ENCODE data around the gene USP21. TPM values are rescaled to one million over a fixed set of nuclear protein-coding genes. Genes with fewer than 3 reads are reported as not detected.

The USP21 gene
- polyA plus RNA-seq, 1 donor (not counting 4 experiments of a cell fraction or from before 2014, with no cell fraction given), result 9.5 TPM

DNA sequence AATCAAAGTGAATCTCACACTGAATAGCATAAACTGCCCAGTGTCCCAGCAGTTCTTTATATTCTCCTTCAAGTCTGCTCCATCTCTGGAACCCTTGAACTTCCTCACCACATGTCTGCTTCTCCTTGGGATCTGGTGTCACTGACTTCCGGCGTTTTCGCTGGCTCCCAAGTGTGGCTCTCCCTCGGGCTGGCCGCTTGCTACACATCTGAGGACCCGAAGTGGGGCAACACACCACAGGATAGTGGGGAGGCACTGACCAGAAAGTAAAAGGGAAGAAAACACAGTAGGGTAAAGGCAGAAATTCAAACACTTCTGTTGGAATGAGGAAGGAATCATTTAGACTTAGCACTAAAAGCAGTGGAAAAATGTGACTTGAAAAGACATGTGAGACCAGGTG, 36.3 kb upstream of the USP21 start:
- Histone ChIP-seq H3K9me3 (ENCODE audit: control insufficient read depth, low read depth, low read length) (no peaks in the 10 kb centered on the region), H3K4me3 (ENCODE audit: control insufficient read depth in 2 of 3, extremely low read depth in 1 of 3, insufficient read depth in 2 of 3, low read depth in 1 of 3, low read length in 3 of 3) (no peak overlapping the region), H3K27me3 (ENCODE audit: control insufficient read depth, extremely low read depth, insufficient read depth, low read length) (no peaks in the 10 kb centered on the region), H3K27ac (ENCODE audit: control insufficient read depth, insufficient read depth, low read length) (no peak overlapping the region), H4K20me1 (ENCODE audit: control insufficient read depth, extremely low read depth, insufficient read depth, low read length) (no peaks in the 10 kb centered on the region), H2AFZ (ENCODE audit: control insufficient read depth, low read length) (no peak overlapping the region), H3K4me1 (ENCODE audit: control insufficient read depth, extremely low read depth, insufficient read depth, low read length) (peaks cover 18% of the 10 kb centered on the region), H3K4me2 (ENCODE audit: control insufficient read depth, extremely low read depth, insufficient read depth, low read depth, low read length) (no peak overlapping the region), H3K9me1 (ENCODE audit: control insufficient read depth, extremely low read depth, insufficient read depth, low read length) (no peaks in the 10 kb centered on the region), H3K36me3 (ENCODE audit: control insufficient read depth in 2 of 2, extremely low read depth in 1 of 2, insufficient read depth in 2 of 2, low read length in 2 of 2) (peaks cover 28 to 44% of the 10 kb centered on the region in 2 experiments), H3K79me2 (ENCODE audit: control insufficient read depth, insufficient read depth, low read length) (peaks cover 36% of the 10 kb centered on the region), H3K9ac (ENCODE audit: control insufficient read depth, extremely low read depth, insufficient read depth, low read length) (no peak overlapping the region)
- dilution Hi-C loops (cut with MboI; ENCODE audit: extremely low pct_ligation_motif_present, low sequenced_read_pairs), result no loop called here
- DNase-seq (ENCODE audit: low read depth, low spot score) (no peak), FAIRE-seq (no peak)
- TF ChIP-seq, protein P1, sequence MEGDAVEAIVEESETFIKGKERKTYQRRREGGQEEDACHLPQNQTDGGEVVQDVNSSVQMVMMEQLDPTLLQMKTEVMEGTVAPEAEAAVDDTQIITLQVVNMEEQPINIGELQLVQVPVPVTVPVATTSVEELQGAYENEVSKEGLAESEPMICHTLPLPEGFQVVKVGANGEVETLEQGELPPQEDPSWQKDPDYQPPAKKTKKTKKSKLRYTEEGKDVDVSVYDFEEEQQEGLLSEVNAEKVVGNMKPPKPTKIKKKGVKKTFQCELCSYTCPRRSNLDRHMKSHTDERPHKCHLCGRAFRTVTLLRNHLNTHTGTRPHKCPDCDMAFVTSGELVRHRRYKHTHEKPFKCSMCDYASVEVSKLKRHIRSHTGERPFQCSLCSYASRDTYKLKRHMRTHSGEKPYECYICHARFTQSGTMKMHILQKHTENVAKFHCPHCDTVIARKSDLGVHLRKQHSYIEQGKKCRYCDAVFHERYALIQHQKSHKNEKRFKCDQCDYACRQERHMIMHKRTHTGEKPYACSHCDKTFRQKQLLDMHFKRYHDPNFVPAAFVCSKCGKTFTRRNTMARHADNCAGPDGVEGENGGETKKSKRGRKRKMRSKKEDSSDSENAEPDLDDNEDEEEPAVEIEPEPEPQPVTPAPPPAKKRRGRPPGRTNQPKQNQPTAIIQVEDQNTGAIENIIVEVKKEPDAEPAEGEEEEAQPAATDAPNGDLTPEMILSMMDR (optimal IDR thresholded peaks at IDR 0.05 in 1 of 3, IDR thresholded peaks at IDR 0.05 in 1 of 3, conservative IDR thresholded peaks at IDR 0.05 in 1 of 3; ENCODE audit: extremely low read depth in 1 of 3, insufficient read depth in 2 of 3, low read length in 3 of 3), result no peak
- no peak for TF ChIP-seq EZH2 (IDR thresholded peaks at IDR 0.05; ENCODE audit: low read length)

DNA sequence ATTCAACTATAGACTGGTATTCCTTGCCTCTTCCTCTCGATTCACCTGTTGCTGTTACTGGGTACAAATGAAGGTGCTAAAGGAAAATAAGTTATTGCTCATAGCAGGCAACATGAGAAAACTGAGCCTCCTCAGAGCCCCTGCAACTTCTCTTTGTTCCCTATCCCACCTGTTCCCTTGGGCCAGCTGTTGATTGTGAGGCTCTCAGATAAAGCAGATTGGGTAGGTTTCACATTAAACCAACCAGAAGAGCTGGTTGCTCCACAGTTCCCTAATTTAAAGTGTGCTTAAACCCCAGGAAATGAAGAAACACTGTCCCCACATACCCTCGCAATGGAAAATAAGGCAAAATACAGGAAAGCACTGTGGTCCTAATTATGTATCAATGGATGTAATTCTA, 31.7 kb upstream of the USP21 start:
- H3K36me3 ChIP-seq (ENCODE audit: control insufficient read depth in 2 of 2, extremely low read depth in 1 of 2, insufficient read depth in 2 of 2, low read length in 2 of 2), result peaks cover 11 to 36% of the 10 kb centered on the region in 2 experiments

More for the DNA sequence above, 31.7 kb upstream of the USP21 start:
- DNase-seq (ENCODE audit: low read depth, low spot score) (no peak), FAIRE-seq (no peak)
- TF ChIP-seq, protein P1 (optimal IDR thresholded peaks at IDR 0.05 in 1 of 3, IDR thresholded peaks at IDR 0.05 in 1 of 3, conservative IDR thresholded peaks at IDR 0.05 in 1 of 3; ENCODE audit: extremely low read depth in 1 of 3, insufficient read depth in 2 of 3, low read length in 3 of 3), result no peak
- no peak for TF ChIP-seq EZH2 (IDR thresholded peaks at IDR 0.05; ENCODE audit: low read length)
- Histone ChIP-seq H3K79me2 (ENCODE audit: control insufficient read depth, insufficient read depth, low read length) (peaks cover 58% of the 10 kb centered on the region), H2AFZ (ENCODE audit: control insufficient read depth, low read length) (no peak overlapping the region), H3K4me1 (ENCODE audit: control insufficient read depth, extremely low read depth, insufficient read depth, low read length) (no peaks in the 10 kb centered on the region), H4K20me1 (ENCODE audit: control insufficient read depth, extremely low read depth, insufficient read depth, low read length) (no peaks in the 10 kb centered on the region), H3K4me2 (ENCODE audit: control insufficient read depth, extremely low read depth, insufficient read depth, low read depth, low read length) (no peak overlapping the region), H3K9me3 (ENCODE audit: control insufficient read depth, low read depth, low read length) (no peaks in the 10 kb centered on the region), H3K27me3 (ENCODE audit: control insufficient read depth, extremely low read depth, insufficient read depth, low read length) (no peaks in the 10 kb centered on the region), H3K27ac (ENCODE audit: control insufficient read depth, insufficient read depth, low read length) (no peak overlapping the region), H3K9me1 (ENCODE audit: control insufficient read depth, extremely low read depth, insufficient read depth, low read length) (no peaks in the 10 kb centered on the region), H3K4me3 (ENCODE audit: control insufficient read depth in 2 of 3, extremely low read depth in 1 of 3, insufficient read depth in 2 of 3, low read depth in 1 of 3, low read length in 3 of 3) (no peak overlapping the region), H3K9ac (ENCODE audit: control insufficient read depth, extremely low read depth, insufficient read depth, low read length) (no peak overlapping the region)
- dilution Hi-C loops (cut with MboI; ENCODE audit: extremely low pct_ligation_motif_present, low sequenced_read_pairs), result no loop called here
